Measurements from ENCODE around the gene NPAT. TPM values are rescaled to one million over a fixed set of nuclear protein-coding genes. Genes with fewer than 3 reads are reported as not detected.
"Not testable (repeated sequence)": the region's sequence is repeated elsewhere in the genome, so short reads cannot be mapped to it uniquely, and the experiment has no call there.

NPAT gene
- total RNA-seq, 1 donor from 2014 or later, result 15.2 TPM

GRCh38 chr11:108125096-108125495 is 97.3 kb downstream of the NPAT start:
- Histone ChIP-seq H3K9me3 (no peaks in the 10 kb centered on the region), H3K4me1 (peaks cover 36% of the 10 kb centered on the region), H3K27me3 (no peaks in the 10 kb centered on the region), H3K36me3 (peaks cover 0 to 5% of the 10 kb centered on the region in 2 donors), H3K27ac (no peak overlapping the region), H3K4me3 (no peak overlapping the region)
- TF ChIP-seq CTCF (IDR thresholded peaks at IDR 0.05) (no peak), POLR2AphosphoS5 (IDR thresholded peaks at IDR 0.05; ENCODE audit: insufficient read depth in 1 of 2, low read depth in 1 of 2) (no peak), POLR2A (IDR thresholded peaks at IDR 0.05) (no peak)
- DNase-seq (ENCODE audit: extremely low spot score in 2 of 2), result no peak
- intact Hi-C loops (cut with DNase I), result no loop called here

- TF ChIP-seq POLR2AphosphoS5 (IDR thresholded peaks at IDR 0.05; ENCODE audit: insufficient read depth in 1 of 2, low read depth in 1 of 2) (peak in 1 of 2 donors; percentile 2), CTCF (IDR thresholded peaks at IDR 0.05) (no peak), POLR2A (IDR thresholded peaks at IDR 0.05) (no peak)
- no peaks in the 10 kb centered on the region for H3K9me3 ChIP-seq
- H3K4me3 ChIP-seq, result peak overlapping the region; percentile 67 to 76
- H3K36me3 ChIP-seq, result no peaks in the 10 kb centered on the region
- peaks cover 36% of the 10 kb centered on the region for H3K4me1 ChIP-seq
- DNase-seq (ENCODE audit: extremely low spot score in 2 of 2), result no peak
- H3K27me3 ChIP-seq, result no peaks in the 10 kb centered on the region
- H3K27ac ChIP-seq, result peak overlapping the region; percentile 87
- intact Hi-C loops (cut with DNase I), result no loop called here
Observed at GRCh38 chr11:108122166-108122628, 100.2 kb downstream of the NPAT start.

GRCh38 chr11:108121274-108122155 is 100.9 kb downstream of the NPAT start, which contains the start of gene ACAT1:
TSS of gene ACAT1 (plus strand) at chr11:108121567. CDS start at chr11:108121607, 40 bp downstream.
- TF ChIP-seq CTCF (IDR thresholded peaks at IDR 0.05) (peak in 1 of 3 experiments; percentile 51), POLR2AphosphoS5 (IDR thresholded peaks at IDR 0.05; ENCODE audit: insufficient read depth in 1 of 2, low read depth in 1 of 2) (peak; percentile 83 to 98), POLR2A (IDR thresholded peaks at IDR 0.05) (peak; percentile 33 to 89)
- H3K36me3 ChIP-seq, result no peaks in the 10 kb centered on the region
- intact Hi-C loops (cut with DNase I), result no loop called here
- H3K27me3 ChIP-seq, result no peaks in the 10 kb centered on the region
- peak within 1 kb of the TSS; percentile 87 for H3K27ac ChIP-seq
- DNase-seq (ENCODE audit: extremely low spot score in 2 of 2), result peak in 1 of 2 donors; percentile 92
- H3K4me3 ChIP-seq, result peak within 1 kb of the TSS; percentile 67 to 76
- H3K4me1 ChIP-seq, result peaks cover 36% of the 10 kb centered on the region
- H3K9me3 ChIP-seq, result no peaks in the 10 kb centered on the region

GRCh38 chr11:108120936-108121273 is 101.5 kb downstream of the NPAT start:
- H3K27me3 ChIP-seq; DNase-seq (ENCODE audit: extremely low spot score in 2 of 2); intact Hi-C loops (cut with DNase I); H3K36me3 ChIP-seq; H3K9me3 ChIP-seq: not testable (repeated sequence)
- peak overlapping the region; percentile 87 for H3K27ac ChIP-seq
- H3K4me3 ChIP-seq, result peak overlapping the region; percentile 67 to 76
- H3K4me1 ChIP-seq, result peaks cover 42% of the 10 kb centered on the region

GRCh38 chr11:108117746-108118371 is 104.6 kb downstream of the NPAT start:
- TF ChIP-seq POLR2AphosphoS5 (IDR thresholded peaks at IDR 0.05; ENCODE audit: insufficient read depth in 1 of 2, low read depth in 1 of 2) (no peak), CTCF (IDR thresholded peaks at IDR 0.05) (peak in 2 of 3 experiments; percentile 12 to 22)
- H3K27me3 ChIP-seq, result no peaks in the 10 kb centered on the region
- no peak for DNase-seq (ENCODE audit: extremely low spot score in 2 of 2)
- no peaks in the 10 kb centered on the region for H3K36me3 ChIP-seq
- peaks cover 25% of the 10 kb centered on the region for H3K4me1 ChIP-seq
- H3K27ac ChIP-seq, result no peak overlapping the region
- no peaks in the 10 kb centered on the region for H3K9me3 ChIP-seq
- intact Hi-C loops (cut with DNase I), result no loop called here
- no peak overlapping the region for H3K4me3 ChIP-seq
